T-cell (primary cell): Measurements from ENCODE around the gene PLPPR3. TPM values are rescaled to one million over a fixed set of nuclear protein-coding genes. Genes with fewer than 3 reads are reported as not detected.

Source experiments
- ATAC-seq, 4 experiments: fragments of 200-7000 bp in 3 of 4; fragments of 150-1000 bp in 1 of 4; cut with Tn5 transposase; replicated peaks in 1 of 4; 1 replicate in 3 of 4; 2 replicates in 1 of 4; pipeline ENCODE4 v1.10.0; 2021; ENCODE audit warnings: moderate library complexity in 3 of 4, mild to moderate bottlenecking in 2 of 4, moderate number of reproducible peaks in 1 of 4
- CTCF ChIA-PET, 2 donors: fragments of 300-600 bp; sonication (Branson Sonifier 250); formaldehyde crosslinking; loops; one replicate each; lab custom pipeline; 2022; ENCODE audit warnings: antibody characterized with exemption in 2 of 2; lab: Charles Lee
- POLR2A ChIA-PET, 2 donors: fragments of 300-600 bp; sonication (Branson Sonifier 250); formaldehyde crosslinking; loops; one replicate each; lab custom pipeline; 2022; ENCODE audit warnings: antibody characterized with exemption in 2 of 2; lab: Charles Lee
- DNase-seq, 35 experiments: peaks; one replicate each; pipeline versions ENCODE4 v3.0.0 to v3.0.0-alpha.2; 2013 to 2023
- H3K27ac ChIP-seq: one replicate; pipeline ENCODE4 v1.5.1; 2013; ENCODE audit warnings: low read length
- H3K27me3 ChIP-seq, 2 experiments: replicated peaks in 1 of 2; 1 replicate in 1 of 2; 2 replicates in 1 of 2; pipeline versions ENCODE4 v1.6.1 to v1.7.0; 2013; ENCODE audit warnings: low read length in 1 of 2, mixed read lengths in 1 of 2; ENCODE audit not compliant: control insufficient read depth in 2 of 2, insufficient read depth in 2 of 2; ENCODE audit errors: extremely low read depth in 1 of 2
- H3K36me3 ChIP-seq, 2 donors: 1 replicate in 1 of 2; 2 replicates in 1 of 2; pipeline versions ENCODE4 v1.6.1 to v1.7.0; 2013; ENCODE audit warnings: low read length in 1 of 2; ENCODE audit not compliant: control insufficient read depth in 2 of 2, insufficient read depth in 1 of 2; ENCODE audit errors: extremely low read depth in 1 of 2
- H3K4me1 ChIP-seq, 2 experiments: 1 replicate in 1 of 2; 2 replicates in 1 of 2; pipeline versions ENCODE4 v1.6.1 to v1.7.0; 2013; ENCODE audit warnings: low read length in 2 of 2, mixed read lengths in 1 of 2; ENCODE audit not compliant: insufficient read depth in 2 of 2, control insufficient read depth in 1 of 2; ENCODE audit errors: extremely low read depth in 1 of 2
- H3K4me3 ChIP-seq, 2 donors: 1 replicate in 1 of 2; 2 replicates in 1 of 2; pipeline versions ENCODE4 v1.5.1 to v1.7.0; 2013; ENCODE audit warnings: mild to moderate bottlenecking in 2 of 2, low read length in 1 of 2, moderate library complexity in 1 of 2; ENCODE audit not compliant: control insufficient read depth in 1 of 2; ENCODE audit errors: extremely low read depth in 1 of 2
- H3K9me3 ChIP-seq: 2 replicates; pipeline ENCODE4 v1.7.0; 2013
- H3K27ac Mint-ChIP-seq, 2 donors: one replicate each; pipeline ENCODE4 v1.8.0; 2020 to 2021; ENCODE audit warnings: mild to moderate bottlenecking in 2 of 2, mixed read lengths in 2 of 2
- H3K27me3 Mint-ChIP-seq, 2 donors: one replicate each; pipeline ENCODE4 v1.8.0; 2021 to 2022; ENCODE audit warnings: mixed read lengths in 2 of 2
- H3K36me3 Mint-ChIP-seq: one replicate; pipeline ENCODE4 v1.8.0; 2021; ENCODE audit warnings: mixed read lengths
- H3K4me1 Mint-ChIP-seq, 3 donors: one replicate each; pipeline ENCODE4 v1.8.0; 2020 to 2022; ENCODE audit warnings: mixed read lengths in 3 of 3, mild to moderate bottlenecking in 1 of 3
- H3K4me3 Mint-ChIP-seq, 3 donors: one replicate each; pipeline ENCODE4 v1.8.0; 2020 to 2022; ENCODE audit warnings: mild to moderate bottlenecking in 3 of 3, mixed read lengths in 3 of 3, moderate library complexity in 3 of 3
- H3K9me3 Mint-ChIP-seq, 3 donors: one replicate each; pipeline ENCODE4 v1.8.0; 2020 to 2022; ENCODE audit warnings: mixed read lengths in 3 of 3
- WGBS: methylation state at CpG from one replicate; pipeline ENCODE4 v1.1.5; 2013; ENCODE audit warnings: missing lambda C conversion rate; ENCODE audit not compliant: insufficient coverage; 5-methylcytosine and 5-hydroxymethylcytosine counted together
- total RNA-seq, 35 experiments: library from RNA in 6 of 35; stranded (reverse) in 6 of 35; fragments of 120-200 nt in 1 of 35; gene quantifications; one replicate each; pipeline versions ENCODE4 v1.2.1 to v1.2.4 and lab custom pipeline; 2013 to 2026

Gene PLPPR3
- total RNA-seq, 5 donors from 2014 or later (not counting 1 experiment from before 2014, with no cell fraction given), result 0.22 to 0.36 (median 0.26) TPM; not detected in 2

- H3K4me3 ChIP-seq, result peak overlapping the region; percentile 66 to 80
- H3K27me3 ChIP-seq, result peaks cover 0 to 8% of the 10 kb centered on the region in 2 experiments
- H3K9me3 ChIP-seq, result no peaks in the 10 kb centered on the region
- Mint-ChIP-seq H3K27ac (no peak overlapping the region), H3K4me1 (peaks cover 22 to 26% (median 25%) of the 10 kb centered on the region in 3 donors), H3K27me3 (peaks cover 0 to under 1% of the 10 kb centered on the region in 2 donors), H3K36me3 (no peaks in the 10 kb centered on the region), H3K4me3 (peak overlapping the region; percentile 13 to 94 (median 93)), H3K9me3 (no peaks in the 10 kb centered on the region)
- ChIA-PET POLR2A (no interaction called here), CTCF (interaction anchor here in 1 of 2 donors (0.6 kb wide), 1 partner anchor 123 kb away, joined by 7 read pairs; no protein-coding TSS in a partner anchor)
- peaks cover 0 to 9% of the 10 kb centered on the region in 2 donors for H3K36me3 ChIP-seq
- no peak overlapping the region for H3K27ac ChIP-seq
- 87% methylated on average over 35 of the region's 39 CpGs for WGBS
- ATAC-seq (no peak), DNase-seq (no peak)
- H3K4me1 ChIP-seq, result peaks cover 11 to 38% of the 10 kb centered on the region in 2 experiments
These were observed 25.8 kb downstream of the PLPPR3 start for GRCh38 chr19:795691-796581.

GRCh38 chr19:795073-795611 lies 26.6 kb downstream of the PLPPR3 start:
- Mint-ChIP-seq H3K27me3 (peaks cover 0 to 3% of the 10 kb centered on the region in 2 donors), H3K9me3 (no peaks in the 10 kb centered on the region), H3K27ac (no peak overlapping the region), H3K36me3 (no peaks in the 10 kb centered on the region), H3K4me3 (peak overlapping the region in 1 of 3 donors; percentile 39), H3K4me1 (peaks cover 14 to 18% (median 18%) of the 10 kb centered on the region in 3 donors)
- no peaks in the 10 kb centered on the region for H3K9me3 ChIP-seq
- CTCF ChIA-PET, result interaction anchor here (0.6 kb wide), 2 partner anchors 124 to 1446 kb away, joined by 3 to 7 read pairs; no protein-coding TSS in a partner anchor
- peaks cover 0 to 5% of the 10 kb centered on the region in 2 donors for H3K36me3 ChIP-seq
- H3K4me1 ChIP-seq, result peaks cover 6 to 31% of the 10 kb centered on the region in 2 experiments
- ATAC-seq, result no peak
- no peak overlapping the region for H3K4me3 ChIP-seq
- 98% methylated on average over 16 of the region's 28 CpGs for WGBS
- no peak for DNase-seq
- peaks cover 0 to 12% of the 10 kb centered on the region in 2 experiments for H3K27me3 ChIP-seq
- H3K27ac ChIP-seq, result no peak overlapping the region
- POLR2A ChIA-PET, result no interaction called here

GRCh38 chr19:793806-794205 lies 27.9 kb downstream of the PLPPR3 start:
- ChIA-PET POLR2A (no interaction called here), CTCF (no interaction called here)
- Histone ChIP-seq H3K27ac (no peak overlapping the region), H3K4me3 (no peak overlapping the region), H3K27me3 (peaks cover 0 to 12% of the 10 kb centered on the region in 2 experiments), H3K4me1 (peaks cover 2 to 21% of the 10 kb centered on the region in 2 experiments), H3K36me3 (no peaks in the 10 kb centered on the region), H3K9me3 (no peaks in the 10 kb centered on the region)
- H3K4me1 Mint-ChIP-seq, result peaks cover 1 to 10% (median 5%) of the 10 kb centered on the region in 3 donors
- DNase-seq, result no peak
- ATAC-seq, result no peak
- H3K27me3 Mint-ChIP-seq, result peaks cover 3 to 6% of the 10 kb centered on the region in 2 donors
- no peak overlapping the region for H3K27ac Mint-ChIP-seq
- H3K4me3 Mint-ChIP-seq, result no peak overlapping the region
- no peaks in the 10 kb centered on the region for H3K9me3 Mint-ChIP-seq
- H3K36me3 Mint-ChIP-seq, result no peaks in the 10 kb centered on the region
- 98% methylated on average over 7 of the region's 12 CpGs for WGBS

- Histone ChIP-seq H3K36me3 (no peaks in the 10 kb centered on the region), H3K9me3 (no peaks in the 10 kb centered on the region), H3K27ac (no peak overlapping the region), H3K27me3 (peaks cover 0 to 12% of the 10 kb centered on the region in 2 experiments), H3K4me3 (no peak overlapping the region), H3K4me1 (peaks cover 2 to 16% of the 10 kb centered on the region in 2 experiments)
- no peak for DNase-seq
- Mint-ChIP-seq H3K27ac (no peak overlapping the region), H3K4me1 (peaks cover 0 to 9% (median 4%) of the 10 kb centered on the region in 3 donors), H3K9me3 (no peaks in the 10 kb centered on the region), H3K4me3 (no peak overlapping the region), H3K27me3 (peaks cover 3 to 6% of the 10 kb centered on the region in 2 donors), H3K36me3 (no peaks in the 10 kb centered on the region)
- POLR2A ChIA-PET, result no interaction called here
- WGBS, result 100% methylated on average over 4 of the region's 16 CpGs
- CTCF ChIA-PET, result interaction anchor here in 1 of 2 donors (0.6 kb wide), 1 partner anchor 207 kb away, joined by 3 read pairs; no protein-coding TSS in a partner anchor
- ATAC-seq, result no peak
These were observed 29.4 kb downstream of the PLPPR3 start for GRCh38 chr19:792306-792885.

GRCh38 chr19:791567-792305 lies 30.0 kb downstream of the PLPPR3 start:
- Mint-ChIP-seq H3K27me3 (peaks cover 3 to 6% of the 10 kb centered on the region in 2 donors), H3K4me3 (no peak overlapping the region), H3K36me3 (no peaks in the 10 kb centered on the region), H3K9me3 (no peaks in the 10 kb centered on the region), H3K27ac (no peak overlapping the region), H3K4me1 (peaks cover 0 to 6% (median 2%) of the 10 kb centered on the region in 3 donors)
- peaks cover 2 to 16% of the 10 kb centered on the region in 2 experiments for H3K4me1 ChIP-seq
- H3K9me3 ChIP-seq, result no peaks in the 10 kb centered on the region
- no peak for DNase-seq
- no peaks in the 10 kb centered on the region for H3K36me3 ChIP-seq
- CTCF ChIA-PET, result interaction anchor here (0.6 to 0.7 kb wide), 3 partner anchors 22 to 283 kb away, joined by 3 to 5 read pairs (median 4); no protein-coding TSS in a partner anchor
- WGBS, result 81% methylated on average over 5 of the region's 8 CpGs
- ATAC-seq, result no peak
- no peak overlapping the region for H3K27ac ChIP-seq
- H3K4me3 ChIP-seq, result no peak overlapping the region
- H3K27me3 ChIP-seq, result peaks cover 0 to 12% of the 10 kb centered on the region in 2 experiments
- POLR2A ChIA-PET, result no interaction called here
